Measurements from ENCODE around the gene ENPP5. TPM values are rescaled to one million over a fixed set of nuclear protein-coding genes. Genes with fewer than 3 reads are reported as not detected.
A peak's percentile ranks its signal among the peaks of the same experiment; 100 is the strongest.
"Not testable (repeated sequence)": the region's sequence is repeated elsewhere in the genome, so short reads cannot be mapped to it uniquely, and the experiment has no call there.

Gene ENPP5
- total RNA-seq, 3 donors from 2014 or later: 1.5 to 4.1 (median 4.0) TPM

DNA sequence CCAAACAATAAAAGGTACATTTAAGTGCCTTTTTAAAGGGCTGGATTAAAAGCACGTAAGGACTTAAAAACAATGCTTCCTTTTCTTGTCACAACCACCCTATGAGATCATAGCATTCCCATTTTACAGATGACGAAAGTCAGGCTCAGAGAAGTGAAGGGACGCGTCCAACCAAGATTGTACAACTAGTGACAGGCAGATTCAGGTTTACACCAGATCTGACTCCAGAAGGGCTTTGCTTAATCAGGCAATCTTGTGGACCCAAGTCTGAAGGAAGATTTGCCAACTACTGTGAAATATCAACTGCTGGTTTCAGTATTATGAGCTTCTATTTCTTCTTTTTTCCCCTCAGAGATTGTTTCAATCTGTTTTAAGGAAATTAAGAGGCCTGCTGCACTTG lies 40.1 kb downstream of the ENPP5 start:
- no peaks in the 10 kb centered on the region for H3K9me3 ChIP-seq
- intact Hi-C loops (cut with DNase I, micrococcal nuclease): no loop called here
- TF ChIP-seq, protein P1, sequence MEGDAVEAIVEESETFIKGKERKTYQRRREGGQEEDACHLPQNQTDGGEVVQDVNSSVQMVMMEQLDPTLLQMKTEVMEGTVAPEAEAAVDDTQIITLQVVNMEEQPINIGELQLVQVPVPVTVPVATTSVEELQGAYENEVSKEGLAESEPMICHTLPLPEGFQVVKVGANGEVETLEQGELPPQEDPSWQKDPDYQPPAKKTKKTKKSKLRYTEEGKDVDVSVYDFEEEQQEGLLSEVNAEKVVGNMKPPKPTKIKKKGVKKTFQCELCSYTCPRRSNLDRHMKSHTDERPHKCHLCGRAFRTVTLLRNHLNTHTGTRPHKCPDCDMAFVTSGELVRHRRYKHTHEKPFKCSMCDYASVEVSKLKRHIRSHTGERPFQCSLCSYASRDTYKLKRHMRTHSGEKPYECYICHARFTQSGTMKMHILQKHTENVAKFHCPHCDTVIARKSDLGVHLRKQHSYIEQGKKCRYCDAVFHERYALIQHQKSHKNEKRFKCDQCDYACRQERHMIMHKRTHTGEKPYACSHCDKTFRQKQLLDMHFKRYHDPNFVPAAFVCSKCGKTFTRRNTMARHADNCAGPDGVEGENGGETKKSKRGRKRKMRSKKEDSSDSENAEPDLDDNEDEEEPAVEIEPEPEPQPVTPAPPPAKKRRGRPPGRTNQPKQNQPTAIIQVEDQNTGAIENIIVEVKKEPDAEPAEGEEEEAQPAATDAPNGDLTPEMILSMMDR (IDR thresholded peaks at IDR 0.05): no peak
- no peak for ATAC-seq
- no peak for DNase-seq
- H3K4me3 ChIP-seq: no peak overlapping the region
- no peaks in the 10 kb centered on the region for H3K36me3 ChIP-seq (ENCODE audit: low read depth)
- H3K4me1 ChIP-seq (ENCODE audit: low read depth): peaks cover 12% of the 10 kb centered on the region

DNA sequence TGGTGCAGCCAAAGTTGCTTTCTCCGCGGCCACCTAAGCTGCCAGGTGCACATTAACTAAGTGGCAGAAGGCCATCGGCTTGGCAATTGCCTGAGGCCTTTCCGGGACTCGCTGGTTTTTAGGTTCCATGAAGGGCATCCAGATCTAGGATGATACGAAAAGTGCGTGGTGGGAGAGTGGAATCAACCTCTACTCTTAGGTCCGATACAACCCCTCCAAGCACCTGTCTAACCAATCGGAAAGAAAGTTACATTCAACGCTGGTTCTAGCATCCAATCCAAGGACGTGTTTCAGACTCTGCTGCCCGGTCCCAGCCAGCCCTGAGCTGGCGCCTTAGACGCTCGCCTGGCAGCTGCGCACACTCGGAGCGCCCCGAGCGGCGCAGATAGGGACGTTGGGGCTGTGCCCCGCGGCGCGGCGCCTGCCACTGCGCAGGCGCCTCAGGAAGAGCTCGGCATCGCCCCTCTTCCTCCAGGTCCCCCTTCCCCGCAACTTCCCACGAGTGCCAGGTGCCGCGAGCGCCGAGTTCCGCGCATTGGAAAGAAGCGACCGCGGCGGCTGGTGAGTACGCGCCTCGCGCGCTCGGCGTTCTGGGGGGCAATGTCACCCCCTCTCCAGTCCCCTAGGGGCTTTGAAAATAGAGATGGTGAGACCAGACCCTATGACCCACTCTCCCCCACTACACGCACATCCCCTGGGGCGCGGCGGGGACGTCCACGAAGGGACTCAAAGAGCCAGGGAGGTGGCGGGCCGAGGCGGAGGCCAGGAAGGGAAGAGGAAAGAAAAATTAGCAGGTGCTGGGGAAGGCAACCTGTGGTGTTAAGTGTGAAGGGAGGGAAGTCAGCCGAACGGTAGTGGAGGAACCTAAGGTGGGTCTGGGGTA lies 40.9 kb downstream of the ENPP5 start, which contains the start of gene ENPP4:
TSS of gene ENPP4 (plus strand) at position 361 of the 883 bp plus-strand sequence. CDS start 9,595 bp downstream, outside the sequence.
- intact Hi-C loops (cut with DNase I, micrococcal nuclease): no loop called here

DNA sequence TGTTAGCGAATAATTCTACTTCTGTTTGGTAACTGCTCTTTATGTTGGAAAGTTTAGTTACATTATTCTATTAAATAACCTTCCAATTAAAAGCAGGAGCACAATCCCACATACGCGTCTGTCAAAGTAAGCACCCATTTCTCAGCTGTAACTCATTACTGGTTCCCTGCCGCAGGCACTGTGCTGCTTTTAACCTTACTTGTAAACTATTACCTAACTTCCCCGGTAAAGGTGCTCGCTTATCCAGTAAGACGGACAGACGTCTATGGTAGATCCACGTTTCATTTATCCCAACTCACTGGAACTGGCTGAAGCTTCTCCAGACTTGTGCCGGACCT lies 41.5 kb downstream of the ENPP5 start:
- TF ChIP-seq, protein P1 (IDR thresholded peaks at IDR 0.05): no peak
- peak overlapping the region; percentile 45 for H3K4me3 ChIP-seq
- ATAC-seq: peak; percentile 43
- H3K36me3 ChIP-seq (ENCODE audit: low read depth): no peaks in the 10 kb centered on the region
- no peak for DNase-seq
- intact Hi-C loops (cut with DNase I, micrococcal nuclease): no loop called here
- H3K4me1 ChIP-seq (ENCODE audit: low read depth): peaks cover 12% of the 10 kb centered on the region
- no peaks in the 10 kb centered on the region for H3K9me3 ChIP-seq

More for the DNA sequence above, 40.9 kb downstream of the ENPP5 start, which contains the start of gene ENPP4:
- H3K4me3 ChIP-seq: peak within 1 kb of the TSS; percentile 45
- H3K36me3 ChIP-seq (ENCODE audit: low read depth): no peaks in the 10 kb centered on the region
- peak; percentile 90 to 93 (median 92) for DNase-seq
- no peaks in the 10 kb centered on the region for H3K9me3 ChIP-seq
- peak; percentile 99 for ATAC-seq
- H3K4me1 ChIP-seq (ENCODE audit: low read depth): peaks cover 12% of the 10 kb centered on the region
- TF ChIP-seq, protein P1 (IDR thresholded peaks at IDR 0.05): no peak

DNA sequence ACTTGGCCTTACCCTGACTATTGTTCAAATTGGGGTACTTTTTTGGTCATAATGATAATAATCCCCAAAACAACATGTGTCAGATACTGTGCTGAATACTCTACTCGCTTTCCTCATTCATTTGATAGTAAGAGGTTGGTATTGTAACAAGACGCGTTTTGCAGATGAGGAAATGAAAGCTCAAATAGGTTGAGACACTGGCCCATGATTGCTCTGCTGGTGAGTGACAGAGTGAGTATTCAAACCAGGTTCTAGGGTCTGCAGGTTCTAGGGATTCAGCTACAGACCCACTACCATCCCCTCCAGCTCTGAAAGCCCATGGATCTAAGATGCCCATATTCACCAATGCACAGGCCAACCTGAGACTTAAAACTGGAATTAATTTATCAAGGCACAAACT lies 42.3 kb downstream of the ENPP5 start:
- no peak for DNase-seq

DNA sequence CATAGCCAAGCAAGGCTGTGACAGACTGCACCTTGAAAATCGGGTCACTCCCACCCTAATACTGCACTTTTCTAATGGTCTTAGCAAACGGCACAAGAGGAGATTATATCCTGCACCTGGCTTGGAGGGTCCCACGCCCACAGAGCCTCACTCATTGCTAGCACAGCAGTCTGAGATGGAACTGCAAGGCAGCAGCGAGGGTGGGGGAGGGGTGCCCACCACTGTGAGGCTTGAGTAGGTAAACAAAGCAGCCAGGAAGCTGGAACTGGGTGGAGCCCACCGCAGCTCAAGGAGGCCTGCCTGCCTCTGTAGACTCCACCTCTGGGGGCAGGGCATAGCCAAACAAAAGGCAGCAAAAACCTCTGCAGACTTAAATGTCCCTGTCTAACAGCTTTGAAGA lies 51.1 kb downstream of the ENPP5 start:
- ATAC-seq; H3K4me3 ChIP-seq; intact Hi-C loops (cut with DNase I, micrococcal nuclease); DNase-seq; H3K9me3 ChIP-seq; H3K4me1 ChIP-seq (ENCODE audit: low read depth); H3K36me3 ChIP-seq (ENCODE audit: low read depth): not testable (repeated sequence)

More for the DNA sequence above, 42.3 kb downstream of the ENPP5 start:
- no peaks in the 10 kb centered on the region for H3K9me3 ChIP-seq
- TF ChIP-seq, protein P1 (IDR thresholded peaks at IDR 0.05): no peak
- intact Hi-C loops (cut with DNase I, micrococcal nuclease): no loop called here
- ATAC-seq: no peak
- peaks cover 12% of the 10 kb centered on the region for H3K4me1 ChIP-seq (ENCODE audit: low read depth)
- H3K4me3 ChIP-seq: no peak overlapping the region
- no peaks in the 10 kb centered on the region for H3K36me3 ChIP-seq (ENCODE audit: low read depth)

DNA sequence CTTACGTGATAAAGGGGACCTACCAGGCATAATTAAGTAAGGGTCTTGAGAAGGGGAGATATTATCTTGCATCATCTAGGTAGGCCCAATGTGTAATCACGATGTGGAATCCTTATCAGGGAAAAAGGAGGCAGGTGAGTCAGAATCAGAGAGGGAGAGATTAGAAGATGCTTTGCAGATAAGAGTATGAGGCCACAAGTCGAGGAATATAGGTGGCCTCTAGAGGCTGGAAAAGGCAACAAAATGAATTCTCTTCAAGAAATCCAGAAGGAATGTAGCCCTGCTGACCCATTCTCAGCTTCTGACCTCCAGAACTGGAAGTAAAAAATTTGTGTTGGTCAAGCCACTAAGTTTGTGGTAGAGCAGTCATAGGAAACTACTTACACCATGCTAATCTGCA lies 51.9 kb downstream of the ENPP5 start:
- DNase-seq: no peak
- Histone ChIP-seq H3K36me3 (ENCODE audit: low read depth) (no peaks in the 10 kb centered on the region), H3K4me1 (ENCODE audit: low read depth) (peaks cover under 1% of the 10 kb centered on the region), H3K4me3 (no peak overlapping the region), H3K9me3 (no peaks in the 10 kb centered on the region)
- intact Hi-C loops (cut with DNase I, micrococcal nuclease): no loop called here
- TF ChIP-seq, protein P1 (IDR thresholded peaks at IDR 0.05): no peak
- ATAC-seq: no peak
